IMR-90 (cell line): ENCODE measurements around the gene TSC22D4. TPM values are rescaled to one million over a fixed set of nuclear protein-coding genes. Genes with fewer than 3 reads are reported as not detected.

Experiments used
- ATAC-seq: fragments of 200-7000 bp; cut with Tn5 transposase; 2 replicates; pipeline ENCODE4 v1.9.1; 2020; ENCODE audit warnings: low read depth, mild to moderate bottlenecking, moderate library complexity
- BruUV-seq: library from RNA; stranded (reverse); fragments of 400-500 nt; replicated peaks from 2 replicates; lab custom pipeline; 2021; lab: Mats Ljungman, UMichigan
- CTCF ChIA-PET: fragments of 300-600 bp; formaldehyde crosslinking; extraction: SDS; loops from one replicate; lab custom pipeline; 2021; ENCODE audit warnings: antibody characterized with exemption; lab: Yijun Ruan, JAX
- POLR2A ChIA-PET: fragments of 300-600 bp; sonication (Branson Sonifier 250); formaldehyde crosslinking; loops from one replicate; lab custom pipeline; 2022; ENCODE audit warnings: antibody characterized with exemption; ENCODE audit not compliant: unreplicated experiment; lab: Charles Lee
- DNase-seq: peaks from one replicate; pipeline ENCODE4 v3.0.0; 2013
- H2AFZ ChIP-seq: replicated peaks from 2 replicates; pipeline ENCODE3; 2013; ENCODE audit warnings: low read length, mild to moderate bottlenecking; ENCODE audit not compliant: poor library complexity
- H2AK5ac ChIP-seq: 2 replicates; pipeline ENCODE4 v1.6.1; 2013; ENCODE audit warnings: low read depth, low read length, inconsistent platforms
- H2AK9ac ChIP-seq: replicated peaks from 2 replicates; pipeline ENCODE3; 2013; ENCODE audit warnings: mild to moderate bottlenecking, low read depth, low read length, moderate library complexity; ENCODE audit not compliant: poor library complexity
- H2BK120ac ChIP-seq: 2 replicates; pipeline ENCODE4 v1.6.1; 2013; ENCODE audit warnings: low read depth, low read length, inconsistent platforms
- H2BK15ac ChIP-seq: 3 replicates; pipeline ENCODE4 v1.6.1; 2013; ENCODE audit warnings: low read depth, low read length, inconsistent platforms
- H2BK20ac ChIP-seq: 2 replicates; pipeline ENCODE4 v1.6.1; 2013; ENCODE audit warnings: low read depth, mild to moderate bottlenecking, inconsistent platforms, low read length, moderate library complexity
- H2BK5ac ChIP-seq: 2 replicates; pipeline ENCODE4 v1.6.1; 2013; ENCODE audit warnings: mild to moderate bottlenecking, low read depth, low read length, inconsistent platforms; ENCODE audit not compliant: poor library complexity, severe bottlenecking
- H3K14ac ChIP-seq: replicated peaks from 2 replicates; pipeline ENCODE4 v1.6.1; 2013; ENCODE audit warnings: low read depth, low read length, inconsistent platforms
- H3K18ac ChIP-seq: 2 replicates; pipeline ENCODE4 v1.6.1; 2013; ENCODE audit warnings: low read depth, low read length, control low read depth
- H3K23ac ChIP-seq: 2 replicates; pipeline ENCODE4 v1.6.1; 2013; ENCODE audit warnings: low read depth, low read length, inconsistent platforms
- H3K27ac ChIP-seq: 2 replicates; pipeline ENCODE4 v1.5.1; 2013; ENCODE audit warnings: mild to moderate bottlenecking, control low read depth, low read length; ENCODE audit not compliant: insufficient read depth
- H3K27me3 ChIP-seq: 2 replicates; pipeline ENCODE4 v1.6.1; 2013; ENCODE audit warnings: low read length; ENCODE audit not compliant: control insufficient read depth, insufficient read depth
- H3K36me3 ChIP-seq: 2 replicates; pipeline ENCODE4 v1.6.1; 2013; ENCODE audit warnings: low read length, mixed read lengths; ENCODE audit not compliant: control insufficient read depth, insufficient read depth
- H3K4ac ChIP-seq: 2 replicates; pipeline ENCODE4 v1.6.1; 2013; ENCODE audit warnings: low read depth, low read length, inconsistent platforms
- H3K4me1 ChIP-seq: 2 replicates; pipeline ENCODE4 v1.6.1; 2013; ENCODE audit warnings: low read length, mixed read lengths; ENCODE audit not compliant: control insufficient read depth, insufficient read depth
- H3K4me2 ChIP-seq: 2 replicates; pipeline ENCODE4 v1.6.1; 2013; ENCODE audit warnings: low read depth, mild to moderate bottlenecking, control low read depth, low read length, moderate library complexity
- H3K4me3 ChIP-seq: 2 replicates; pipeline ENCODE4 v1.5.1; 2013; ENCODE audit warnings: low read depth, mild to moderate bottlenecking, control low read depth, low read length, moderate library complexity; ENCODE audit not compliant: insufficient read depth
- H3K56ac ChIP-seq: 2 replicates; pipeline ENCODE4 v1.6.1; 2013; ENCODE audit warnings: low read length, inconsistent platforms; ENCODE audit not compliant: insufficient read depth; ENCODE audit errors: extremely low read depth
- H3K79me1 ChIP-seq, 2 experiments: 2 replicates each; pipeline ENCODE4 v1.6.1; 2013; ENCODE audit warnings: low read length in 2 of 2, inconsistent platforms in 1 of 2, low read depth in 1 of 2
- H3K9ac ChIP-seq: 2 replicates; pipeline ENCODE4 v1.6.1; 2013; ENCODE audit warnings: low read depth, low read length, control low read depth
- H3K9me1 ChIP-seq: 2 replicates; pipeline ENCODE4 v1.6.1; 2013; ENCODE audit warnings: low read length, inconsistent platforms; ENCODE audit not compliant: insufficient read depth
- H3K9me3 ChIP-seq: 2 replicates; pipeline ENCODE4 v1.6.1; 2013; ENCODE audit warnings: low read length; ENCODE audit not compliant: control insufficient read depth, insufficient read depth
- H4K20me1 ChIP-seq: 2 replicates; pipeline ENCODE4 v1.6.1; 2013; ENCODE audit warnings: low read length, inconsistent platforms; ENCODE audit not compliant: insufficient read depth
- H4K5ac ChIP-seq: 2 replicates; pipeline ENCODE4 v1.6.1; 2013; ENCODE audit warnings: mild to moderate bottlenecking, low read depth, low read length, control low read depth
- H4K8ac ChIP-seq, 2 experiments: 2 replicates each; pipeline ENCODE4 v1.6.1; 2013; ENCODE audit warnings: low read depth in 2 of 2, low read length in 2 of 2, control low read depth in 1 of 2, inconsistent platforms in 1 of 2
- H4K91ac ChIP-seq: 2 replicates; pipeline ENCODE4 v1.6.1; 2013; ENCODE audit warnings: low read depth, low read length, inconsistent platforms; ENCODE audit not compliant: insufficient read depth
- BHLHE40 ChIP-seq: fragments of 150-350 bp; IDR thresholded peaks from 2 replicates; pipeline ENCODE4 v1.6.1; 2016; ENCODE audit warnings: mild to moderate bottlenecking, low read depth, low read length
- MAFK ChIP-seq: IDR thresholded peaks from 2 replicates; pipeline ENCODE4 v1.6.1; 2012; ENCODE audit warnings: low read depth, low read length, improper control_type of control experiment
- MAZ ChIP-seq: IDR thresholded peaks from 2 replicates; pipeline ENCODE4 v1.6.1; 2012; ENCODE audit warnings: low read depth, mild to moderate bottlenecking, low read length, improper control_type of control experiment, moderate library complexity, borderline replicate concordance
- POLR2A ChIP-seq: IDR thresholded peaks from 2 replicates; pipeline ENCODE4 v1.6.1; 2012; ENCODE audit warnings: mild to moderate bottlenecking, low read depth, low read length
- RCOR1 ChIP-seq: IDR thresholded peaks from 2 replicates; pipeline ENCODE4 v1.6.1; 2012; ENCODE audit warnings: mild to moderate bottlenecking, low read length, improper control_type of control experiment; ENCODE audit not compliant: insufficient replicate concordance
- WGBS, 2 experiments: methylation state at CpG; one replicate each; pipeline versions ENCODE4 v1.1.5 to v1.1.7; 2013; ENCODE audit warnings: missing lambda C conversion rate in 2 of 2; ENCODE audit not compliant: insufficient read length in 1 of 2; ENCODE audit errors: extremely low coverage in 2 of 2; 5-methylcytosine and 5-hydroxymethylcytosine counted together
- dilution Hi-C: fragments of 300-500 bp; cut with HindIII; formaldehyde crosslinking; loops from one replicate; pipeline ENCODE4 v1.14.3; 2018; ENCODE audit warnings: low sequenced_read_pairs; ENCODE audit not compliant: unreplicated experiment
- in situ Hi-C: fragments of 300-500 bp; cut with MboI; formaldehyde crosslinking; loops from 3 replicates; pipeline ENCODE4 v1.14.3; 2019; ENCODE audit warnings: low sequenced_read_pairs, inconsistent platforms, mixed read lengths
- intact Hi-C: fragments of 100-400 bp; cut with micrococcal nuclease; formaldehyde crosslinking; loops from 2 replicates; pipeline ENCODE4 v1.10.0; 2022
- polyA plus RNA-seq, 3 experiments: library from polyadenylated mRNA; depleted of rRNA; stranded (reverse); fragments of >200 nt; gene quantifications; 2 replicates each; pipeline ENCODE4 v1.2.3, GENCODE V29; 2012; ENCODE audit warnings: low replicate concordance in 1 of 3
- total RNA-seq: library from RNA; depleted of rRNA; stranded (reverse); fragments of >200 nt; gene quantifications from 2 replicates; pipeline ENCODE4 v1.2.3, GENCODE V29; 2012

The TSC22D4 gene
- total and polyA plus RNA-seq, 2 of the 4 experiments (the other 2 are of a cell fraction) = 9.3 to 29.9 TPM

GRCh38 chr7:100516135-100516812, 37.3 kb upstream of the TSC22D4 start:
- Histone ChIP-seq H3K9me3 (no peaks in the 10 kb centered on the region), H2AFZ (no peak overlapping the region), H2BK120ac (no peak overlapping the region), H3K4me1 (peaks cover 7% of the 10 kb centered on the region), H4K5ac (no peak overlapping the region), H2BK5ac (no peak overlapping the region), H3K27me3 (peaks cover 2% of the 10 kb centered on the region), H3K9me1 (peaks cover 9% of the 10 kb centered on the region), H2AK5ac (peak overlapping the region; percentile 10; the same call in 1 of the 2 replicates), H3K4ac (no peak overlapping the region), H3K18ac (no peak overlapping the region), H2BK20ac (no peak overlapping the region), H3K9ac (no peak overlapping the region), H2AK9ac (no peak overlapping the region), H4K8ac (no peak overlapping the region), H3K79me1 (no peaks in the 10 kb centered on the region), H4K20me1 (no peaks in the 10 kb centered on the region), H3K14ac (no peak overlapping the region), H2BK15ac (no peak overlapping the region; the same call in 2 of the 3 replicates), H3K27ac (no peak overlapping the region), H4K91ac (no peak overlapping the region), H3K4me3 (no peak overlapping the region), H3K56ac (no peak overlapping the region), H3K4me2 (no peak overlapping the region), H3K36me3 (no peaks in the 10 kb centered on the region), H3K23ac (no peak overlapping the region)
- POLR2A ChIA-PET = no interaction called here
- BruUV-seq = no TSS peak
- intact Hi-C loops = no loop called here
- CTCF ChIA-PET = interaction anchor here (0.6 to 1.6 kb wide), 3 partner anchors 14 to 29 kb away, joined by 3 read pairs; no protein-coding TSS in a partner anchor
- 17% methylated on average over 1 of the region's 4 CpGs; no CpG with 5 or more reads in 1 of the 2 experiments for WGBS, 2 experiments
- ATAC-seq (peak; percentile 89), DNase-seq (peak; percentile 87)
- TF ChIP-seq MAZ = no peak
- TF ChIP-seq POLR2A = no peak
- no peak for TF ChIP-seq BHLHE40
- TF ChIP-seq RCOR1 = no peak
- no peak for TF ChIP-seq MAFK
- in situ Hi-C loops = no loop called here
- dilution Hi-C loops = no loop called here
